ENCODE results near the gene DENND2A.
"Not testable (repeated sequence)": the region's sequence is repeated elsewhere in the genome, so short reads cannot be mapped to it uniquely, and the experiment has no call there.

DENND2A gene

DNA sequence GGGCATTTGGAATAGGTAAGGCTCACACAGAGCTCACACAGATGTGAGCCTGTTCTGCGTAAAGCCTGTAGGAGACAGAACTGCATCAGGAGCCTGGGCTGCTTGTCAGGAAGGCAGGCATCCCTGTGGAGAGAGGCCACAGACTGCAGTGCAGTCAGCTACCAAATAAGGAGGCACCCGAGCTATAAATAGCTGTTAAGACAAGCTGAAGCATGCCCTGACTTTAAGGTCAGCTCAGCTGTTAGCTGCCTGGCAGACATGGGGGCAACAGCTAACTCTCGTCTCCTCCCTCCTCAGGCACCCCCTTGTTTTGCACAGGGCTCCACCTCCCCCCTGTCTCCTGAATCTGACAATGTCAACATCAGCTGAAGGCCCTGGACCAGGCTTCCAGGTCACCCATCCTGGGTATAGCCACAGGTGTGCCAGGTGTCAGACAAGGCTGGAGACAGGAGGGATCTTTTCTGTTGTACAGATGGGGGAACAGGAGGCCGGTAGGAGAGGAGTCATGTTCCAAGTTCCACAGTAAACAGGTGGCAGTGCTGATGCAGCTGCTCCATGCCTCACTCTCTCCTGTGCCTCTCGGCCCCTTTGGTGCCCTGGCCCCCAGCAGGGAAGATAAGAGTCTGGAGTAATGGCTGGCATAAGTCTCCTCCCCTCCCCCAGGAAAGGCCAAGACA, 133.7 kb downstream of the DENND2A start:
- DNase-seq (ENCODE audit: low read depth in 2 of 2), result no peak

DNA sequence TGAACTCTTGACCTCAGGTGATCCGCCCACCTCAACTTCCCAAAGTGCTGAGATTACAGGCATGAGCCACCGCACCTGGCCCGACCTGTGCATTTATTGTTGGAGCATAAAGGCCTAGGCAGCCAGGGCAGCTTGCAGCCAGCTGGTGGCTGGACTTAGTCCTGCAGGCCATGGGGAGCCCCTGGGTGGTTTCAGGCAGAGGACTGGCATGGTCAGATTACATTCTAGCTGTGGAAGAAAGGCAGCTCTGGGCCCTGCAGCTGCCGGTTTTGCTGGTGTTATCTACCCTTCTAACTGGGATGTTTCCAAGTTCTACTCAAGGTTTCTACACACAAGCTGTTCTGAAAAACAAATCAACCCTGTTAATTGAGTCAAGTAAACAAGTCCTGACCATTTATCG, 138.6 kb downstream of the DENND2A start:
- DNase-seq (ENCODE audit: low read depth in 2 of 2), result no peak

DNA sequence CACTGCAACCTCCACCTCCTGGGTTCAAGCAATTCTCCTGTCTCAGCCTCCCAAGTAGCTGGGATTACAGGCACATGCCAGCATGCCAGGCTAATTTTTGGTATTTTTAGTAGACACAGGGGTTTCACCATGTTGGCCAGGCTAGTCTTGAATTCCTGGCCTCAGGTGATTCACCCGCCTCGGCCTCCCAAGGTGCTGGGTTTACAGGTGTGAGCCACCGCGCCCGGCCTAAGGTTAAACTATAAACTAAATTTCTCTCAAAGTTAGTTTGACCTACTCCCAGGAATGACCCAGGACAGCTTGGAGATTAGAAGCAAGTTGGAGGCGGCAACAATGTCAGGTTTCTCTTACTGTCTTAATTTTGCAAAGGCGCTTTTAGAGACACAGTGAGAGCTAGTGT, 142.8 kb downstream of the DENND2A start:
- DNase-seq (ENCODE audit: low read depth in 2 of 2), result not testable (repeated sequence)

DNA sequence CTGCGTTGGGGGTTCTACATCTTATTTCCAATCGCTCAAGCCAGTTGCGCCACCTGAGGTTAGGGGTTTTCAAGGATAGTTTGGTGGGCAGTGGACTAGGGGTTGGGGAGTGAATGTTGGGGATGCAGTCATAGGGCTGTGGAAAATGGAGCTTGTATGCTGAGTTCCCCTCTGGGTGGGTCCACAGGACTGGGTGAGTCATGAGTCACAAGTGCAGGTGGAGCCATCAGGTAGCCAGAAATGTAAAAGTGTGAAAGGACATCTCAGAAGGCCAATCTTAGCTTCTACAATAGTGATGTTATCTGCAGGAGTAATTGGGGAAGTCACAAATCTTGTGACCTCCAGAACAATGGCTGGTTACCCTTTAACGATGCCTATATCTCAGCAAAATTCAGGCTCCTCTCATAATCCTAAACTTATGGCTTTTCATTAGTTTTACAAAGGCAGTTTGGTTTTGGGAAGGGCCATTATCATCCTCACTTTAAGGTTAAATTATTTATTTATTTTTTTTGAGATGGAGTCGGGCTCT, 143.3 kb downstream of the DENND2A start:
- DNase-seq (ENCODE audit: low read depth in 2 of 2), result no peak

DNA sequence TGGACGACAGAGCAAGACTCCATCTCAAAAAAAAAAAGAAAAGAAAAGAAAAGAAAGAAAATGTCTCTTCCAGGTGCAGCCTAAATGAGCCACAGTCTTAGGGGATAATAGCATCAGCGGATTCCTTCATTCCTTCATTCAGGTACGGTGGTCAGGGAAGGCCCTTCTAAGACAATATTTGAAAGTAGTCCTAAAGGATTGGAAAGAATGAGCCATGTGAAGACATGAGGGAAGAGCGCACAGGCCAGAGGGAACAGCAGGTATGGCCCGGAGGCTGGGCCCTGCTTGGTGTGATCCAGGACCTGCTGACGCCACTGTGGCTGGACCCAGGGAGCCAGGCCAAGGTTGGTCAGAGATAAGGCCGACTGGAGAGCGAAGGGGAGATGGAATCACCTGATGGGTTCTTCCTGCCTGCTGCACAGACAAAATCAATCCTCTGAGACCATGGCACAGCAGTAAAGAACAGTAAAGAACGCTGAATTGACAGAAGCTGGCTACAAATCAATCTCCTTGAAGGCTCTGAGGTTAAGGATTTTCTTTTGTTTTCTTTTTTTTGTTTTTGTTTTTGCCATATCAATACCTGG, 145.0 kb downstream of the DENND2A start:
- DNase-seq (ENCODE audit: low read depth in 2 of 2), result no peak

DNA sequence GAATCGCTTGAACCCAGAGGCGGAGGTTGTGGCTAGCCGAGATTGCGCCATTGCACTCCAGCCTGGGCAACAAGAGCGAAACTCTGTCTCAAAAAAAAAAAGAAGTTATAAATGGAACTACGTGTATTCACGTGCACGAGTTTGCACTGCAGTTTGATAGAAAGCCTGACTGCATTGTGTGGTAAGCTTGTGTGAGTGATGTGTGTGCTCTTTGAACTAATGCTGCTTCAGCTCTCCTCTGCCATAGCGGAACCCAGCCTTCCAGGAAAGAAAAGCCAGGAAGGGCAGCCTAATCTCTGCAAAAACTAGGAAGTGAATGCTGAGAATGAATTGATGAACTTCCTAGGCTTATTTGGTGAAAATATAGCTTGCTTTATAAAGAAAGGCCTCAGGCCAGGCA, 145.7 kb downstream of the DENND2A start:
- no peak for DNase-seq (ENCODE audit: low read depth in 2 of 2)

DNA sequence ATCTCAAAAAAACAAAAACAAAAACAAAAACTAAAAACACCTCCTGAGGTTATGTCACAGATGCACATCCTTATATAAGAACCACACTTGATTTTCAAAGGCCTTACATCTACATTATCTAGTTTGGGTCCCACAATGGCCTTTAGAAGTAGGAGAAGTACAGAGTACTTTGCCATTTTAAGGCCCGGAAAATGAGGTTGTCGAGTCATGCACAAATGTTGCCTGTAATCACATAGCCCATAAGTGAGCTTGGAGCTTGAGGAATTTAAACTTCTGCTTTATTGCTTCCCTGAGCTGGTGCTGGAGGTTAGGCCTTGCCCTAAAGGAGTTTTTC, 151.6 kb downstream of the DENND2A start:
- DNase-seq (ENCODE audit: low read depth in 2 of 2), result no peak

DNA sequence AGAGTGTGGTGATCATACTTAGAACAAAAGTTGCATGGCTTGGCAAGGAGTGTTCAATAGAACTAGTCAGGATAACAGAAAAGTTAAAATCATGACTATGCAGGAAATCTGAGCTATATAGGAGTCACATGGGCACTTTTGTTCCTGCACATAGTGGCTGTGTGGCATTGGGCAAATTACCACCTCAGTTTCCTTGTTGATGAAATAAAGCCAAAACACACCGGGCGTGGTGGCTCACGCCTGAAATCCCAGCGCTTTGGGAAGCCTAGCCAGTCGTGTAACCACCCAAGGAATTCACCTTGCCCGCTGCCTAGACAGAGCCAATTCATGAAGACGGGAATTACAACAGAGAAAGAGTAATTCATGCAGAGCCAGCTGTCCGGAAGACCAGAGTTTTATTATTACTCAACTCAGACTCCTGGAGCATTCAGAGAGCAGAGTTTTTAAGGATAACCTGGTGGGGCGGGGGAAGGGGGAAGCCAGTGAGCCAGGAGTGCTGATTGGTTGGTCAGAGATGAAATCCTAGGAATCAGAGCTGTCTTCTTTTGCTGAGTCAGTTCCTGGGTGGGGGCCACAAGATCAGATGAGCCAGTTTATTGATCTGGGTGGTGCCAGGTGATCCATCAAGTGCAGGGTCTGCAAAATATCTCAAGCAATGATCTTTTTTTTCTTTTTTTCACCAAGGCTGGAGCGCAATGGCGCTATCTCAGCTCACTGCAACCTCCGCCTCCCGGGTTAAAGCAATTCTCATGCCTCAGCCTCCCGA, 154.9 kb downstream of the DENND2A start:
- DNase-seq (ENCODE audit: low read depth in 2 of 2), result no peak

DNA sequence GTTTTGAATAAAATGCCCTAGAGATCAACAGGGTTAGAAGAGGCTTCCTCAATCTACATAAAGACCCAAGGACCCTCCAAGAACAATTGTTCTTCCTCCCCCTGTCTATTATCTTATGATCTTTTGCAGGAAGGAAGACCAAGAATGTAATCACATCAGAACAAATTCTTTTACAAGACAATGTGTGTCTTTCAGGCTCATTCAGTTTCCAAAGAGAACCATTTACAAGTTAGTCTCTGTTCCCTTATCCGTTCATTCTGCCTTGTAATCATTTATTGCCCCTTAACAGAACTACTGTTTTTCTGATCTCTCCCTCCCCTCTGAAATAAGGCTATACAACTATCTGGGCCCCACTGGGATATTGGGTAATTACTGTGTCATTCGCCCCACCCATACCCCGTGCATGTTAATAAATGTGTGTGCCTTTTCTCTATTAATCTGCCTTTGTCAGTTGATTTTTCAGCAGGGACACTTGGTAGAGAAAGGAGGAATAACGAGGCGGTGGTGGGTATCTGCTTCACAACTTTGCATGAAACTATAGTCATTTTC, 155.6 kb downstream of the DENND2A start:
- no peak for DNase-seq (ENCODE audit: low read depth in 2 of 2)

DNA sequence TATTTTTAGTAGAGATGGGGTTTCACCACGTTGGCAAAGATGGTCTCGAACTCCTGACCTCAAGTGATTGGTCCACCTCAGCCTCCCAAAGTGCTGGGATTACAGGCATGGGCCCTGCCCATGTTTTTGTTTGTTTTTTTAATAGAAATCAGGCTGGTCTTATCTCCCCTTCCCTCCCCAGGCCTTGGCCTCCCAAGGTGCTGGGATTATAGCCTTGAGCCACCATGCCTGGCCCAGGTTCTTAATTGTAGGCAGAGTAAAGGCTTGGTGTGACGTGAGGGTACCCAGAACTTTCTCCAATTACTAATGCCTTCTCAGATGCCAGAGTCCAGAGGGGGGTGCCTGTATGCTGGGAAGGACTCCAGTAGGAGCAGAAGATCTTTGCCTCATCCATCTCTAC, 156.1 kb downstream of the DENND2A start:
- no peak for DNase-seq (ENCODE audit: low read depth in 2 of 2)

DNA sequence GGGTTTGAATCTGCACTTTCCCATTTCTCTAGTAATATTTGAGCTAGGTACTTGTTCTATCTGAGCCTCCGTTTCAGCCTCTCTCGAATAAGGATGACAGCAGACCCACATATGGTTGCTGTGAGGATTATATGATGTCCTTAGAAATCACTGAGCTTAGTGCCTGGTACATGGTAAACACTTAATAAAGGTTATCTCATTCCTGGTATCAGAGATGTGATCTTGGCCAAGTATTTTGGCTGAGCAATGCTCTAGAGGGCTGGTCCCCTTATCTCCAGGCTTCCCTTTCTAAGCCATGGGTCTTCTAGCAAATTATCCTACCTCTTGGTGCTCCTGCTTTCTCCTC, 160.9 kb downstream of the DENND2A start:
- no peak for DNase-seq (ENCODE audit: low read depth in 2 of 2)

DNA sequence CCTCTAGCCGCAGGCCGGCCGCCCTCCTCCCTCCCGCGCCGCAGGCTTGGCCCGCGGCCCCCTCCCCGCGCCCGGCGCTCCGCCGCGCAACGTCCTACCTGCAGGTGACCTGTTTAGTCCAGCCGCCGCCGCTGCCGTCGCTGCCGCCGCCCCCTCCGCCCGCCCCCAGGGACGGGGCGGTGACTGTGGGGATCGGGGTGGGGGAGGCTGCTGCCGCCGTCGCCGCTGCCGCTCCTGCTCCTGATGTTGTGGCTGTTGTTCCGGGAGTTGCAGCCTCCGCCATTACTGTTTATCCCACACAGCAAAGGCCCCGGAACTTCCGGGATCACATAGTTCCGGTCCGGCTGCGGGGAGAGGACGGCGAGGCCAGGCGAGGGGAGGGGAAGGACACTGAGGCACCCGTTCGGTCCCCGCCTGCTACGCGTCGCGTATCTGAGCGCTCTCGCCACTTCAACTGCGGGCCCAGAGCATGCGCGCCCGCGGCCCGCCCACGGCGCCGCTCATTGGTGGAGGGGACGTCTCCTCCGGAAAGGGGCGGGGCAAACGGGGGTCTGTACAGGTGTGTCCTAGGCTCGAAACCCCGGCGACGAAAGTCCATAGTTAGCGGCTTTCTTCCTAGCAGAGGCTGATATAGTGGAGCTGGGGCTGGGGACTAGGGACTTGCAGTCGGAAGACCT, 161.4 kb downstream of the DENND2A start, which contains the start of gene MKRN1:
Gene MKRN1 (minus strand): TSS at position 444 of the 677 bp plus-strand sequence. CDS start 161 bp downstream, at position 283.
- DNase-seq (ENCODE audit: low read depth in 2 of 2), result peak; percentile 92 to 93

DNA sequence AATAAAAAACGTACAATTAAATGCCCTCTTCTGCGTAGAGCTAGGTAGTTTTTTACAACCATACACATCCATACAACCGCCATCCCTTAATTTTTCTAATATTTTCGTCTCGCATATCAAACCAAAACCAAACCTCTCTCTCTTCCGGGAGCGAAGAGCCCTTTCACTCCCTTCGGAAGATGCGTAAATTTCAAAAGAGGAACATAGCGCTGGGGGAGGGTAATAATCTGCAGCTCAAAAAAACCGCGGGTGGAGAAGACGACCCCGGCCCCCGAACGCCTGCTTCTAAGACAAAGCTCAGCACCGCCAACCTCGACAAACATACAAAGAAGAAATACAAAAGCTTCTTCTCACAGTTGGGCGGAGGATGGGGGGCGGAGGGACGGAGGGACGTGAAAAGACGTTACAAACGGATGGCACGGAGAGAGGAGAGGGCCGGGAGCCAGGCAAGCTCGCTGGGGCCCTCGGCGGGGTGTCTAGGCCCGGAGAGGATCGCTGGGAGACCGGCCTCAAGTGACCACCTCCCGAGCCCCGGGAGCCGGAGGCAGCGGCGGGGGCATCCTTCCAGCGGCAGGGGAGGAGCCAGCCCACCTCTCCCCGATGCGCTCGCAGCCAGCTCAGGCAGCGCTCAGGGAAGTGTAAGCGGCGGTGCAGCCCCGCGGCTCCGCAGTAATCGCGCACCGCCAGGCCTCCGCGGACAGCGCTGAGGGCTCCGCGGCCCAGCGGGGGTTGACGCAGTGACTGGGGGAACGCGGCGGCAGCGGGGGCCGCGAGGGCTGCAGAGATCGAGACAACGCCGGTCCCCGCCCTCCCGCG, 162.2 kb downstream of the DENND2A start:
- DNase-seq (ENCODE audit: low read depth in 2 of 2), result peak; percentile 22 to 44

DNA sequence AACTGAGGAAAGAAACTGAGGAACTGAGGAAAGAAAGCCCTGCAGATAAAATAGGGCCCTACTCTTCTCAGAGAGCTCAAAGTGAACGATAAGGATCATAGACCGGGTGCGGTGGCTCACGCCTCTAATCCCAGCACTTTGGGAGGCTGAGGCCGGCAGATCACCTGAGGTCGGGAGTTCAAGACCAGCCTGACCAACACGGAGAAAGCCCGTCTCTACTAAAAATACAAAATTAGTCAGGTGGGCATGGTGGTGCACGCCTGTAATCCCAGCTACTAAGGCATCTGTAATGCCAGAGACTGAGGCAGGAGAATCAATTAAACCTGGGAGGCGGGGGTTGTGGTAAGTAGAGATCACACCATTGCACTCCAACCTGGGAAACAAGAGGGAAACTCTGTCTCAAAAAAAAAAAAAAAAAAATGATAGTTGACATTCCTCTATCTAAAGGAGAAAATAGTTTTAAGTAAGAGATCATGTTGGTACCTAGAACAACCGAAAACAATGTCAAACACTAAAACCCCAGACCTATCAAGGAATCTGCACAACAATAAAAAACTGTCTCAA, 163.8 kb downstream of the DENND2A start:
- DNase-seq (ENCODE audit: low read depth in 2 of 2), result no peak

DNA sequence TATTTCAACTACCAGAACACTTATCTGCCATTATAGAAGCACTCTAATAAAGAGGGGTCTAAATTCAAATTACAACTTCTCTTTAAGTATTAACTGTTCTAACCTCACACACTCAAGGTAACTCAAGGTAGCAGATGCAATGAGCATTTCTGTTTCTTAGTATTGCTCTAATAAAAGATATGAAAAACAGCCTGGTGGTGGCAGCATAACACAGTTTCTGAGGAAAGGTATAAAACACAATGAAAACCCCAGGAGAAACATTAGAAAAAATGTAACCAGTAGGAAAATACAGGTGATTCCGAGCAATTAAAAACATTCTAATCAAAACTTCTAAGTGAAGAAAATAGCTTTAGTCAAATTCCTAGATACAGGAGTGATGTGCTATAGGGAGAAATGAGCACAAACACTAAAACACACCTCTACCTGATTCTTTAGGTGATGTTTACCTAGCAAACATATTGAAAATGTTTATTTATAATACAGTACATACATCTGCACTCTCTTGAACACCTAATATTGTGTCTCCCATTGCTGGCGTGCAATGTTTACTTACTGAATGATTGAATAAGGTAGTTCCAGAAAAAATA, 164.8 kb downstream of the DENND2A start:
- DNase-seq (ENCODE audit: low read depth in 2 of 2), result peak in 1 of 2 donors; percentile 23
